ENCODE results near the gene MAP3K13.

- no peak for TF ChIP-seq CTCF (optimal IDR thresholded peaks at IDR 0.05 in 1 of 3, IDR thresholded peaks at IDR 0.05 in 1 of 3, conservative IDR thresholded peaks at IDR 0.05 in 1 of 3; ENCODE audit: extremely low read depth in 1 of 3, insufficient read depth in 2 of 3, low read length in 3 of 3)
- no peak for TF ChIP-seq EZH2 (IDR thresholded peaks at IDR 0.05; ENCODE audit: low read length)
These were observed 15.5 kb upstream of the MAP3K13 start for GRCh38 chr3:185347399-185347798.
